GM10266 (cell line): ENCODE results near the gene HOGA1.

ENCODE experiments used
- DNase-seq: peaks from one replicate; pipeline ENCODE4 v3.0.0; 2012; ENCODE audit errors: extremely low spot score
- TF ChIP-seq, protein P1 (sequence below): IDR thresholded peaks from 2 replicates; pipeline ENCODE4 v1.5.1; 2012; ENCODE audit warnings: mild to moderate bottlenecking, low read depth; ENCODE audit not compliant: control insufficient read depth, insufficient read depth; ENCODE audit errors: missing control alignments

Gene HOGA1

GRCh38 chr10:97589479-97589878, 5.3 kb downstream of the HOGA1 start, which contains the start of gene C10orf62:
TSS of gene C10orf62 (plus strand) at chr10:97589721. CDS start at chr10:97589898, 177 bp downstream.
- DNase-seq: no peak
- TF ChIP-seq, protein P1, sequence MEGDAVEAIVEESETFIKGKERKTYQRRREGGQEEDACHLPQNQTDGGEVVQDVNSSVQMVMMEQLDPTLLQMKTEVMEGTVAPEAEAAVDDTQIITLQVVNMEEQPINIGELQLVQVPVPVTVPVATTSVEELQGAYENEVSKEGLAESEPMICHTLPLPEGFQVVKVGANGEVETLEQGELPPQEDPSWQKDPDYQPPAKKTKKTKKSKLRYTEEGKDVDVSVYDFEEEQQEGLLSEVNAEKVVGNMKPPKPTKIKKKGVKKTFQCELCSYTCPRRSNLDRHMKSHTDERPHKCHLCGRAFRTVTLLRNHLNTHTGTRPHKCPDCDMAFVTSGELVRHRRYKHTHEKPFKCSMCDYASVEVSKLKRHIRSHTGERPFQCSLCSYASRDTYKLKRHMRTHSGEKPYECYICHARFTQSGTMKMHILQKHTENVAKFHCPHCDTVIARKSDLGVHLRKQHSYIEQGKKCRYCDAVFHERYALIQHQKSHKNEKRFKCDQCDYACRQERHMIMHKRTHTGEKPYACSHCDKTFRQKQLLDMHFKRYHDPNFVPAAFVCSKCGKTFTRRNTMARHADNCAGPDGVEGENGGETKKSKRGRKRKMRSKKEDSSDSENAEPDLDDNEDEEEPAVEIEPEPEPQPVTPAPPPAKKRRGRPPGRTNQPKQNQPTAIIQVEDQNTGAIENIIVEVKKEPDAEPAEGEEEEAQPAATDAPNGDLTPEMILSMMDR: no peak

DNA sequence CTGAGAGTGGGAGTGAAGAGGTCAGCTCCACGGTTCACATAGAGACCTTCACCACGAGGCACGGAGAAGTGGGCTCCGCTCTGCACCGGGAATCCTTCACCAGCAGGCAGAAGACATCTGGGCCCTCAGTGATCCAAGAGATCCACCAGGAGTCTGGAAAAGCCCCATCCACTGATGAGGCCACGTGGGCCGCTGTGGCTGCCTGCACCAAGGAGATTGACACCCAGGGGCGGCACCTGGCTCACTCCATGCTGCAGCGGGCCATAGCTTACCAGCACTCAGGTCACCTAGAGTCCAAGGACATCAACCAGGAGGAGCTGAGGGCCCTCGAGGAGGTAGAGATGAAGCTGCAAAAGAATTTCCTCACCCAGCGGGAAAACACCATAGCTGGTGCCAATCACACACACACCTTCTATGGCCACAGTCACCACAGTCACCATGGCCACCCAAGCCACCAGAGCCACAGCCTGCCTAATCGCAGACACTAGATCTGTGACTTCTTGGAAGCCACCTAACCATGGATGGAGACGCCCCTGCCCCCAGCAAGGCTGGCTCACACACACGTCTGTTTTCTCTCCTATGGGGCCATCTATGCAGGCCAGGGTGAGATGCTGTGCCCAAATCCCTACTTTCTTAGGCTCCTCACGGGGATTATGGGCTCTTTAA, 6.0 kb downstream of the HOGA1 start:
- TF ChIP-seq, protein P1: no peak
- no peak for DNase-seq

DNA sequence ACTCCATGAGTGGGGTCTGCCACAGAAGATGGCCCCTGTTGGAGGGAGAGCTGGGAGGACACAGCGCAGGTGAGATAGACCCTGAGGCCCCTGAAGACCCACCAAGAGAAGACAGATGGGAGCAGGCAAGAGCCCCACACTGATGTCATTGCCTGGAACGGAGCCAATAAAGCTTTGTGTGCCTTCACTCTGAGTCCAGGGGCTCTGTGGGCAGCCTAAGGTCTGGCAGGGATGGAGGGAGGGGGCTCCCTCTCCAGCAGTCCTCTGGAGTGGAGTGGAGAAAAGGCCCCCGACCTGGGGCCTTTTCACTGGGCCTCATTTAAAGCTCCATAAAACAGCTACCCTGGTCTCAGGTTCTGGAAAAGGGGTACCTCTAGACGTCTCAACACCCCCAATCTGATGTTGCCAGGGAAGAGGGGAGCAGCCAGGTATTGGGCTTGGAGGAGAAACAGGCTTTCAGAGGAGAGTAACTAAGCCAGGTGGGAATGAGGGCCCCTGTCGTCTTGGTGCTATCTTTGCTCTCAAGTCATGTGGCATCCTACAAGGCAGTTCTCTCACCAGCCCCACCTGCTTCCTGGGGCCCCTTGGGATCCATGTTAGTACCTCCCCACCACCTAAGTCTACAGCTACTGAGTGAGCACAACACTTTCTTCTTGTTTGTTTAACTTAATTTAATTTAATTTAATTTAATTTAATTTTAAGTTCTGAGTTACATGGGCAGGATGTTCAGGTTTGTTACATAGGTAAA, 6.7 kb downstream of the HOGA1 start:
- TF ChIP-seq, protein P1: no peak
- DNase-seq: no peak

DNA sequence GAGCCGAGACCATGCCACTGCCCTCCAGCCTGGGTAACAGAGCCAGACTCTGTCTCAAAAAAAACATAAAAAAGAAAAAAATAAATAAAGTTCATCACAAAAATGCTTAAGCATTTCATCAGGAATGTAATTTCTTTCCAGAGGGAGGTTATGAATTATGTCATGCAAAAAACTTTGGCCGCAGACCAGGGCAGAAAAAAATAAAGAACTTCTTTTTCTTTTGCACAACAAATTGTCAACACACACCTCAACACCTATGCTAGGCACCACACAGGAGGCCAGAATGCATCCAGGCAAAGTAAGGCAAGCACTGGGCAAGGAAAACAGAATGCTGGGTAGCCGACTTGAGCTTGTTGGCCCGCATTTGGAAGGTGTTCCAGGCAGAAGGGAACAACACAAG, 9.2 kb downstream of the HOGA1 start:
- TF ChIP-seq, protein P1: no peak
- no peak for DNase-seq

DNA sequence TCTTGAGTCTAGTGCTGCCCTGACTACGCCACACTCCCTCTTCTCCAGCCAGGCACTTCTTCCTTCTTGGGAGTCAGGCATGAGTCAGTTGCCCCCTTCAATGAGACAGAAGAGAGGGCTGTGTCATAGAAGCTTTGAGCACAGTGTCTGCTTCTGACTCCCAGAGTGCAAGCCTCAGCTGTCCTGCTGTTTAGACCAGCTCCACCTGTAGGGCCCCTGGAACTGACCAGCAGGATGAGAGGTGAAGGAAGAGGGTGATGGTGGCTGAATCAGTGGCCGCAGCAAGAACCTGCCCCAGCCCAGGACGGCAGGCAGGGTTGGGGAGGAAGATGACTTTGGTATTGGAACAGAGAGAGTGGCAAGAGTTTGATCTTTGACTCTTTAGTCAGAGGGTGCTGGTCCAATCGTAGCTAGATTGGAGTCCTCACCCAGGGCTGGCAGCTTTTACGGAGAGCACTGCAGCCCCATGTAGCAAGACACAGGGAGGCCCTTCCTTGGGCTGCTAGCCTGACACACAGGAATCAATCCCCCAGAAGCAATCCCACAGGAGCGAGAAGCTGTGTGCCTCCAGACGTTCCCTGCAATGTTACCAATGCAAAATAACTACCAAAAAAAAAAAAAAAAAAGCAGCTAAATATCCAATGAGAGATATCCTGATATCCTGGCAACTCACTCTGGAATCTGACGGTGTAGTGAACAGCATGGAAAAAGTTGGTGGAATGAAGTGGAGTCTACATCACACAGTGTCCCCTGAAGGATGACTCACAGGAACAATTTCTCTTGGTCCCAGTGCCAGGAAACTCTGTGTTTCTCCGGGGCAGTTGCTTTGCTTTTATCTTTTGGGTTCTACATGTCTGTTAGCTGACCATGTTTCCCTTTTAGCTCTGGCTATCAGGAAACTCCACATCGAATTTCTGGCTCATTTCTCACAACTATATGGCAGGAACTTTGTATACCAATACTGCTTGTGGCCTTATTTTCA, 12.2 kb downstream of the HOGA1 start:
- DNase-seq: no peak
- TF ChIP-seq, protein P1: no peak

GRCh38 chr10:97597778-97598177, 13.6 kb downstream of the HOGA1 start:
- TF ChIP-seq, protein P1: no peak
- no peak for DNase-seq
